ENCODE measurements around the gene ENDOG.
"Not testable (repeated sequence)": the region's sequence is repeated elsewhere in the genome, so short reads cannot be mapped to it uniquely, and the experiment has no call there.

Gene ENDOG

GRCh38 chr9:128782669-128783068 is 35.6 kb upstream of the ENDOG start:
- no peak overlapping the region for H3K4me3 ChIP-seq (ENCODE audit: insufficient read depth, low read depth, low read length, poor library complexity, severe bottlenecking)
- no peaks in the 10 kb centered on the region for H3K9me3 ChIP-seq (ENCODE audit: control insufficient read depth, low read length)
- H3K27me3 ChIP-seq (replicated peaks; ENCODE audit: control insufficient read depth, insufficient read depth, low read length, poor library complexity, severe bottlenecking) = no peaks in the 10 kb centered on the region
- no peak for DNase-seq
- H3K27ac ChIP-seq (ENCODE audit: insufficient read depth, low read length, poor library complexity, severe bottlenecking) = no peak overlapping the region
- peaks cover 4% of the 10 kb centered on the region for H3K4me1 ChIP-seq (ENCODE audit: control insufficient read depth, insufficient read depth, low read length, poor library complexity, severe bottlenecking)
- no peaks in the 10 kb centered on the region for H3K36me3 ChIP-seq (ENCODE audit: control insufficient read depth, insufficient read depth, low read length)

- Histone ChIP-seq H3K27me3 (replicated peaks; ENCODE audit: control insufficient read depth, insufficient read depth, low read length, poor library complexity, severe bottlenecking) (no peaks in the 10 kb centered on the region), H3K36me3 (ENCODE audit: control insufficient read depth, insufficient read depth, low read length) (no peaks in the 10 kb centered on the region), H3K4me1 (ENCODE audit: control insufficient read depth, insufficient read depth, low read length, poor library complexity, severe bottlenecking) (peaks cover 12% of the 10 kb centered on the region), H3K27ac (ENCODE audit: insufficient read depth, low read length, poor library complexity, severe bottlenecking) (no peak overlapping the region), H3K4me3 (ENCODE audit: insufficient read depth, low read depth, low read length, poor library complexity, severe bottlenecking) (no peak overlapping the region), H3K9me3 (ENCODE audit: control insufficient read depth, low read length) (no peaks in the 10 kb centered on the region)
- DNase-seq = no peak
Observed at GRCh38 chr9:128785427-128785826, 32.9 kb upstream of the ENDOG start.

- H3K9me3 ChIP-seq (ENCODE audit: control insufficient read depth, low read length) = no peaks in the 10 kb centered on the region
- H3K4me1 ChIP-seq (ENCODE audit: control insufficient read depth, insufficient read depth, low read length, poor library complexity, severe bottlenecking) = peaks cover 12% of the 10 kb centered on the region
- H3K27ac ChIP-seq (ENCODE audit: insufficient read depth, low read length, poor library complexity, severe bottlenecking) = peak within 1 kb of the TSS; percentile 79
- H3K27me3 ChIP-seq (replicated peaks; ENCODE audit: control insufficient read depth, insufficient read depth, low read length, poor library complexity, severe bottlenecking) = no peaks in the 10 kb centered on the region
- DNase-seq = peak; percentile 86 to 87 (median 87)
- peaks cover 13% of the 10 kb centered on the region for H3K36me3 ChIP-seq (ENCODE audit: control insufficient read depth, insufficient read depth, low read length)
- peak within 1 kb of the TSS; percentile 98 for H3K4me3 ChIP-seq (ENCODE audit: insufficient read depth, low read depth, low read length, poor library complexity, severe bottlenecking)
Observed at GRCh38 chr9:128786681-128787601, 31.4 kb upstream of the ENDOG start, which contains the start of gene TBC1D13. TBC1D13 (plus strand) TSS chr9:128787253; CDS start chr9:128787354, 101 bp downstream.

- Histone ChIP-seq H3K9me3 (ENCODE audit: control insufficient read depth, low read length) (no peaks in the 10 kb centered on the region), H3K4me1 (ENCODE audit: control insufficient read depth, insufficient read depth, low read length, poor library complexity, severe bottlenecking) (peaks cover 12% of the 10 kb centered on the region), H3K27me3 (replicated peaks; ENCODE audit: control insufficient read depth, insufficient read depth, low read length, poor library complexity, severe bottlenecking) (no peaks in the 10 kb centered on the region), H3K4me3 (ENCODE audit: insufficient read depth, low read depth, low read length, poor library complexity, severe bottlenecking) (peak overlapping the region; percentile 98), H3K36me3 (ENCODE audit: control insufficient read depth, insufficient read depth, low read length) (peaks cover 20% of the 10 kb centered on the region), H3K27ac (ENCODE audit: insufficient read depth, low read length, poor library complexity, severe bottlenecking) (peak overlapping the region; percentile 79)
- no peak for DNase-seq
Observed at GRCh38 chr9:128787659-128788058, 30.6 kb upstream of the ENDOG start.

- no peak for DNase-seq
- H3K36me3 ChIP-seq (ENCODE audit: control insufficient read depth, insufficient read depth, low read length) = peaks cover 28% of the 10 kb centered on the region
- no peak overlapping the region for H3K27ac ChIP-seq (ENCODE audit: insufficient read depth, low read length, poor library complexity, severe bottlenecking)
- peaks cover 12% of the 10 kb centered on the region for H3K4me1 ChIP-seq (ENCODE audit: control insufficient read depth, insufficient read depth, low read length, poor library complexity, severe bottlenecking)
- no peaks in the 10 kb centered on the region for H3K9me3 ChIP-seq (ENCODE audit: control insufficient read depth, low read length)
- no peak overlapping the region for H3K4me3 ChIP-seq (ENCODE audit: insufficient read depth, low read depth, low read length, poor library complexity, severe bottlenecking)
- H3K27me3 ChIP-seq (replicated peaks; ENCODE audit: control insufficient read depth, insufficient read depth, low read length, poor library complexity, severe bottlenecking) = no peaks in the 10 kb centered on the region
Observed at GRCh38 chr9:128788445-128788844, 29.9 kb upstream of the ENDOG start.

GRCh38 chr9:128790536-128790935 is 27.8 kb upstream of the ENDOG start:
- Histone ChIP-seq H3K4me3 (ENCODE audit: insufficient read depth, low read depth, low read length, poor library complexity, severe bottlenecking) (no peak overlapping the region), H3K27ac (ENCODE audit: insufficient read depth, low read length, poor library complexity, severe bottlenecking) (no peak overlapping the region), H3K9me3 (ENCODE audit: control insufficient read depth, low read length) (no peaks in the 10 kb centered on the region), H3K27me3 (replicated peaks; ENCODE audit: control insufficient read depth, insufficient read depth, low read length, poor library complexity, severe bottlenecking) (no peaks in the 10 kb centered on the region), H3K36me3 (ENCODE audit: control insufficient read depth, insufficient read depth, low read length) (peaks cover 39% of the 10 kb centered on the region), H3K4me1 (ENCODE audit: control insufficient read depth, insufficient read depth, low read length, poor library complexity, severe bottlenecking) (peaks cover 12% of the 10 kb centered on the region)
- DNase-seq = no peak

- no peak overlapping the region for H3K4me3 ChIP-seq (ENCODE audit: insufficient read depth, low read depth, low read length, poor library complexity, severe bottlenecking)
- peaks cover 46% of the 10 kb centered on the region for H3K36me3 ChIP-seq (ENCODE audit: control insufficient read depth, insufficient read depth, low read length)
- DNase-seq = no peak
- no peaks in the 10 kb centered on the region for H3K9me3 ChIP-seq (ENCODE audit: control insufficient read depth, low read length)
- H3K27ac ChIP-seq (ENCODE audit: insufficient read depth, low read length, poor library complexity, severe bottlenecking) = no peak overlapping the region
- no peaks in the 10 kb centered on the region for H3K27me3 ChIP-seq (replicated peaks; ENCODE audit: control insufficient read depth, insufficient read depth, low read length, poor library complexity, severe bottlenecking)
- peaks cover 12% of the 10 kb centered on the region for H3K4me1 ChIP-seq (ENCODE audit: control insufficient read depth, insufficient read depth, low read length, poor library complexity, severe bottlenecking)
Observed at GRCh38 chr9:128792134-128792533, 26.2 kb upstream of the ENDOG start.

- Histone ChIP-seq H3K27me3 (replicated peaks; ENCODE audit: control insufficient read depth, insufficient read depth, low read length, poor library complexity, severe bottlenecking) (no peaks in the 10 kb centered on the region), H3K36me3 (ENCODE audit: control insufficient read depth, insufficient read depth, low read length) (peaks cover 55% of the 10 kb centered on the region), H3K4me1 (ENCODE audit: control insufficient read depth, insufficient read depth, low read length, poor library complexity, severe bottlenecking) (peaks cover 4% of the 10 kb centered on the region), H3K27ac (ENCODE audit: insufficient read depth, low read length, poor library complexity, severe bottlenecking) (no peak overlapping the region), H3K4me3 (ENCODE audit: insufficient read depth, low read depth, low read length, poor library complexity, severe bottlenecking) (no peak overlapping the region), H3K9me3 (ENCODE audit: control insufficient read depth, low read length) (no peaks in the 10 kb centered on the region)
- DNase-seq = no peak
Observed at GRCh38 chr9:128792978-128793686, 25.2 kb upstream of the ENDOG start.

- not testable (repeated sequence) for H3K27me3 ChIP-seq (replicated peaks; ENCODE audit: control insufficient read depth, insufficient read depth, low read length, poor library complexity, severe bottlenecking); H3K4me3 ChIP-seq (ENCODE audit: insufficient read depth, low read depth, low read length, poor library complexity, severe bottlenecking); DNase-seq; H3K4me1 ChIP-seq (ENCODE audit: control insufficient read depth, insufficient read depth, low read length, poor library complexity, severe bottlenecking); H3K9me3 ChIP-seq (ENCODE audit: control insufficient read depth, low read length); H3K27ac ChIP-seq (ENCODE audit: insufficient read depth, low read length, poor library complexity, severe bottlenecking)
- H3K36me3 ChIP-seq (ENCODE audit: control insufficient read depth, insufficient read depth, low read length) = peaks cover 63% of the 10 kb centered on the region
Observed at GRCh38 chr9:128794961-128795360, 23.3 kb upstream of the ENDOG start.

- Histone ChIP-seq H3K4me1 (ENCODE audit: control insufficient read depth, insufficient read depth, low read length, poor library complexity, severe bottlenecking) (no peaks in the 10 kb centered on the region), H3K27ac (ENCODE audit: insufficient read depth, low read length, poor library complexity, severe bottlenecking) (no peak overlapping the region), H3K4me3 (ENCODE audit: insufficient read depth, low read depth, low read length, poor library complexity, severe bottlenecking) (no peak overlapping the region), H3K9me3 (ENCODE audit: control insufficient read depth, low read length) (no peaks in the 10 kb centered on the region), H3K27me3 (replicated peaks; ENCODE audit: control insufficient read depth, insufficient read depth, low read length, poor library complexity, severe bottlenecking) (no peaks in the 10 kb centered on the region), H3K36me3 (ENCODE audit: control insufficient read depth, insufficient read depth, low read length) (peaks cover 54% of the 10 kb centered on the region)
- DNase-seq = no peak
Observed at GRCh38 chr9:128798896-128799295, 19.4 kb upstream of the ENDOG start.
